Fibroblast of lung (primary cell): ENCODE data around the gene CLSTN2.

Experiments used
- EZH2 ChIP-seq: IDR thresholded peaks from 2 replicates; pipeline ENCODE4 v1.5.1; 2012; ENCODE audit warnings: low read length, control low read depth, mild to moderate bottlenecking; ENCODE audit errors: missing control alignments
- TF ChIP-seq, protein P1 (sequence below), 2 donors: IDR thresholded peaks in 1 of 2; conservative IDR thresholded peaks in 1 of 2; 1 replicate in 1 of 2; 2 replicates in 1 of 2; pipeline ENCODE4 v1.5.1; 2011 to 2012; ENCODE audit warnings: low read length in 2 of 2, control low read depth in 1 of 2, inconsistent platforms in 1 of 2, low read depth in 1 of 2, mild to moderate bottlenecking in 1 of 2

DNA sequence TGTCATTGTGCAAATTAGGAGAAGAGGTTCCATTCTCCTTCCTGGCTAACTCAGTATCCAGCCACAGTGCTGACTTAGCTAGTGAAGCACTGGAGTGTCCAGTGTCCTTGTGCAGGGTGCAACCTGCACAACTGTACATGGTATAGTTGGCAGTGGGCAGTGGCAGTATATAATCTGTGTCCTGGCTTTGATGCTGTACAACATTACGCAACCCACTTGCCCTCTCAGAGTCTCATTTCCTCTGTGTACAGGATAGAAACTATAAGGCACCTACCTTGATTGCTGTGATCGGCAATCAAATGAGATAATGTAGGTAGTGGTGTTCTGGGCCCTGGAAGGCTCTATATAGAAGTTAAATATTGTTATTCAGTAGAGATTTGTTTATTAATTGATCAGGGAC, 333.6 kb downstream of the CLSTN2 start:
- TF ChIP-seq, protein P1, sequence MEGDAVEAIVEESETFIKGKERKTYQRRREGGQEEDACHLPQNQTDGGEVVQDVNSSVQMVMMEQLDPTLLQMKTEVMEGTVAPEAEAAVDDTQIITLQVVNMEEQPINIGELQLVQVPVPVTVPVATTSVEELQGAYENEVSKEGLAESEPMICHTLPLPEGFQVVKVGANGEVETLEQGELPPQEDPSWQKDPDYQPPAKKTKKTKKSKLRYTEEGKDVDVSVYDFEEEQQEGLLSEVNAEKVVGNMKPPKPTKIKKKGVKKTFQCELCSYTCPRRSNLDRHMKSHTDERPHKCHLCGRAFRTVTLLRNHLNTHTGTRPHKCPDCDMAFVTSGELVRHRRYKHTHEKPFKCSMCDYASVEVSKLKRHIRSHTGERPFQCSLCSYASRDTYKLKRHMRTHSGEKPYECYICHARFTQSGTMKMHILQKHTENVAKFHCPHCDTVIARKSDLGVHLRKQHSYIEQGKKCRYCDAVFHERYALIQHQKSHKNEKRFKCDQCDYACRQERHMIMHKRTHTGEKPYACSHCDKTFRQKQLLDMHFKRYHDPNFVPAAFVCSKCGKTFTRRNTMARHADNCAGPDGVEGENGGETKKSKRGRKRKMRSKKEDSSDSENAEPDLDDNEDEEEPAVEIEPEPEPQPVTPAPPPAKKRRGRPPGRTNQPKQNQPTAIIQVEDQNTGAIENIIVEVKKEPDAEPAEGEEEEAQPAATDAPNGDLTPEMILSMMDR (conservative IDR thresholded peaks at IDR 0.05 in 1 of 2, IDR thresholded peaks at IDR 0.05 in 1 of 2; ENCODE audit: low read depth in 1 of 2, low read length in 2 of 2) = no peak
- no peak for TF ChIP-seq EZH2
